Central memory CD4-positive, alpha-beta T cell (primary cell): ENCODE measurements around the gene EMID1.
A peak's percentile ranks its signal among the peaks of the same experiment; 100 is the strongest.

Source experiments
- DNase-seq: peaks from one replicate; pipeline ENCODE4 v3.0.0; 2022

Gene EMID1

DNA sequence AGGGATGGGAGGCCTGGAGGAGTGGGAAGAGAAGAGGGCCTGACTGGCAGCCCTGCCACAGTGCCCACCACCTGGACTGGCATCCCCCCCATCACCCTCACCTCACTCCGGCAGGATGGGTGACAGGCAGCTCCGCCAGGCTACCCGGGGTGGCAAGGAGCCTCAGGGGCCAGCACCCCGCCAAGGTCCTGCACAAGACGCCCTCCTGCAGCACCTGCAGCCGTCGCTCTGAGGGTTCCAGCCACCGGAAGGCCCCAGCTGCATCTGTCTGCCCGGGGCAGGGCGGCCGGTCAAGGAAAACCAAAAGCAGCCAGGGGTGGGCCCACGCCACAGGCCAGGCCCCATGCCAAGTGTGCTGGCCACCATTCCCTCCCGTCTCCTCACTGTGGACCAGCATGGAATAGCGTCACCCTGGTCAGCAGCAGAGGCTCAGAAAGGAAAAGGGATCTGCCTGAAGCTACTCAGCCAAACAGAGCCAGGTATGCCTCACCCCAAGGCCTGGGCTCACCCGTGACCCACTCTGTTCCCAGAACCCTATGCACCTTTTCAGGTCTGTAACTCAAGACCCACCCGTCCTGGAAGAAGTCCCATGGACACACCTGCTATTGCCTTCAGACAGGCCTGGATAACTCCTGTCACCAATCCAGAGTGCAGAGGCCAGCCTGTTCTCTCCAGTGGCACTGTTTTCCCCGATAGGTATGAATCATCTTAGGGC lies 55.1 kb downstream of the EMID1 start:
- DNase-seq = no peak

DNA sequence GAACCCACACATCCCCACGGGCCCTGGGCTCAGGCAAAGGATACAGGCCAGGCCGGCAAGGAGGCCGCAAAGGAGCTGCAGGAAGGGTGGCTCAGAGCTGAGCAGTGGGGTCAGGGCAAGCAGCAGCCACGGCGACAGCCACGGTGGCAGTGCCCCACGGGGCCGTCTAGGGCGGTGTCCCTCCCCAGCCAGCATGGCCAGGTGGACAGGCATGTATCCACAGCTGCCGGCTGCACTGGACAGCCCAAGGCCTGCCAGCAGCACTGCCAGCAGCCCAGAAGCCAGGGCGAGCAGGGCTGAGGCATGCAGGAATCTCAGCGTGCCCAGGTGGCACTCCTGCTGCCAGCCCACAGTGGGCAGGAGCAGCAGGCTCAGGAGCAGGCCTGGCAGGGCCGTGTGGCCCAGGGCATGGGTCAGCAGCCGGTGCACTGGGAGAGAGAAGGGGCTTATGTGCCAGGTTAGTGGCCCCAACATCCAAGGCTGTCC lies 58.1 kb downstream of the EMID1 start:
- DNase-seq = no peak

DNA sequence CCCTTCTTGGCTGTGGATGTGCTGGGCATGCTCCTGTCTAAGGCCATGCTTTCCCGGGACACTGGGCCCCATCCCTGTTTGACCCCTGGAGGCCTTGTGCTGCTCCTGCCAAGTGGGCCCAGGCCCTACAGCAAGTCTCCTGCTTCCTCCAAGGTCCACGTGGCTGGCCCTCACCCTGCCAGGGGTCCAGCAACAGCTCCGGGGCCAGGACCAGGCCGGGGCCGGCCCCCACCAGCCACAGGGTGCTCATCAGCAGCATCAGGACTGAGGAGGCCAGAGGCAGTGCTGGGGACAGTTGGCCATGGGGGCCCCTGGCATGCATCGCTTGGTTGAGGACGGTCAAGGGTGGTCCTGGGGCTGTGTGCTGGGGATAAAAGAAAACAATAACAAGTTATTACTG lies 59.6 kb downstream of the EMID1 start:
- no peak for DNase-seq

DNA sequence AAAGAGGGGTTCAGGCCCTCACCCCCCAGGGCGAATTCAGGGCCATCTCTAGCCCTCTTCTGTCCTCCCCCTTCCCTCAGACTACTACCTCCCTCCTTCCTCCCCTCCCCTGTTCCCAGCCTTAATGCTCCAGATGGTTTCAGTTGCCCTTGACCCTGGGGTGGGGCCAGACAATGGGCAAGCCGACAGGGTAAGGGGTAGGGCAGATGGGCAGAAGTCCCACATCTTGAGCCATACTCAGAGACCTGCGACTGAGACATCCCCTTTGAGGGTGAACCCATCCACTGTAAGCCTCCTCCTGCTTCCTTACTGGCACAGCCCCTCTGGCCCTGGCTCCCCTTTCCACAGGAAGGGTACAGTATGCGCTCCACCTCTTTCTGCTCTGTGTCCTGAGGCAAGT lies 60.2 kb downstream of the EMID1 start:
- DNase-seq = no peak

DNA sequence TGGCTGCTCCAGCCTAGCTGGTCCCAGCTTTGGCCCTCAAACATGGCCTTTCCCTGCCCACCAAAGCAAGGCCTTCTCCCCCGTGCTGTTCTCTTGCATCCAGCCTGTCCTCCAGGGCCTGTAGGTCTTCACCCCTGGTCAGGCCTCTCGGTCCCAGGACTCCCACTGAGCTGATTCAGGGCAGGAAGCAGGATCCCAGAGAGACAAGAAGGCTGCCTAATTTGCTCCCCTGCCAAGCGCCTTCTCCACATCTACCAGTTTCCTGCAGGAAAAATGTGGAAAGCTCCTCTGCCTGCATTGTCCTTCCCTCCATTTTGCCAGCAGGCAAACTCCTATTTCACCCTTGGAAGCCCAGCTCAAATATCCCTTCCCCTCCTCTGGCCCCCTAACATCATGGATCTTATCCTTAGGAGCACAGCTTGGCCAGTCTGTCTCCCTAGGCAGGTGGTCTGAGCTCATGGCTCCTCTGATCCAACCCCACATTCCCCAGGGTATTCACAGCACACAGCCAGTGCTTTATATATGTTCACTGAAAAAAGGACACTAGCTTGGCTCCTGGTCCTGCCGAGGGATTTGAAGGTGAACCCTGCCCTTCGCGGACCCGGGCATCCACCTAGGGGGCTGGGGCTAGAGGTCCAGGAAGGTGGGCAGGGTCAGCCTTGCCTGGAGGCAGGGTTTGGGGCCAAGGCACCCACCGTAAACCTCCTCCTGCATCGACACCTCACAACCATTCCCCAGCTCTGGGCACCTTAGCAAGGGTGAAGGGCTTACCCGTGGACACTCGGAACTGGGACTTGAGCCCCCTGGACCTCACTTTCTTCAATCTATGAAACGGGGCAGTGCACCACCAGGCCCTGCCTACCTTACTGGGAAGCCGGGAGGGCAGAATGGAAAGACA lies 61.1 kb downstream of the EMID1 start:
- no peak for DNase-seq

DNA sequence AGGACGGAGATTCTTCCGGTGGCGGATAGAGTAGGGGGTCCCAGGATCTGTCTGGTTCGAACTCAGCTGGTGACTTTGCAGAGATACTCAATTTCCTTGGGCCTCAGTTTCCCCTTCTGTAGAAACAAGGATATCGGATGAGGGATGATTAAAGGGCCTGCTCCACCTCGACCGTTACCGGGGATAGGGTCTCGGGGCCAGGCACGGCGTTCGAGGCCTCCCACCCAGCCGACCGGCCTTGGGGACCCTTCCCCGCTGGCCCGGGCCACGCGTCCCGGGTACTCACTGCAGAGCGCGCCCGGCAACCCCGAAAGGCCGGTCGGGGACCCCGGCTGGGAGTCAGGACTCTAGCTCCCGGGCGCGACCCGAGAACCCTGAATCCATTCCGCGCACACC lies 61.8 kb downstream of the EMID1 start:
- DNase-seq = no peak

DNA sequence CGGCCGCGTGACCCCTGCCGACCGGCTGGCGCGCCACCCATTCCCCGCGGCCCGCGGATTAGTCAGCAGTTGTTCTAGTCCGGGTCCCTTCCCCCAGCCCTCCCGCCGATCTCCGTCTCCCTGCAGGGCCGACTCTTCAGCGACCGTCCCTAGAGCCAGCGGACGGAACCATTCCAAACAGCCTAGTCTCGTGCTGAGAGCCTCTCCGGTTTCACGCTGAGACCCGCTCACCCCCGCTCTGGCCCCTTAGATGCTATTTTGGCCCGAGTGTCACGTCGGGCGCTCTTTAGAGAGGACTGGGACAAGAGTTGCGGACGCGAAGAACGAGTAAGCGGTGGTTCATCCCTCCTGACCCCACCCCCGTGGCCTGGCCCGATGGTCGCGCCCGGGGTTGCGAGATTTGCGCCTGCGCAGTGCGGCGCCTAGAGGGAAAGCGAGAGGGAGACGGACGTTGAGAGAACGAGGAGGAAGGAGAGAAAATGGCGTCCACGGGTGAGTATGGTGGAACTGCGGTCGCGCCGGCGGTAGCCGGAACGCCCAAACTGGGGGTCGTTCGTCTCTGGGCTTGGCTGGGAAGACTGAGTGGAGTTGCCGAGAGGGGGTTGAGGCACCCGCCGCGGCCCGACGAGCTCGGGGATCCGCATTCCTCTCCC lies 62.3 kb downstream of the EMID1 start, which contains the start of the genes EWSR1 and RHBDD3:
Gene EWSR1 (plus strand): TSS at position 411 of the 653 bp plus-strand sequence. CDS start 69 bp downstream, at position 480.
Gene RHBDD3 (minus strand): TSS at position 124 of the 653 bp plus-strand sequence. CDS start 2,355 bp downstream, outside the sequence.
- DNase-seq = peak; percentile 95

DNA sequence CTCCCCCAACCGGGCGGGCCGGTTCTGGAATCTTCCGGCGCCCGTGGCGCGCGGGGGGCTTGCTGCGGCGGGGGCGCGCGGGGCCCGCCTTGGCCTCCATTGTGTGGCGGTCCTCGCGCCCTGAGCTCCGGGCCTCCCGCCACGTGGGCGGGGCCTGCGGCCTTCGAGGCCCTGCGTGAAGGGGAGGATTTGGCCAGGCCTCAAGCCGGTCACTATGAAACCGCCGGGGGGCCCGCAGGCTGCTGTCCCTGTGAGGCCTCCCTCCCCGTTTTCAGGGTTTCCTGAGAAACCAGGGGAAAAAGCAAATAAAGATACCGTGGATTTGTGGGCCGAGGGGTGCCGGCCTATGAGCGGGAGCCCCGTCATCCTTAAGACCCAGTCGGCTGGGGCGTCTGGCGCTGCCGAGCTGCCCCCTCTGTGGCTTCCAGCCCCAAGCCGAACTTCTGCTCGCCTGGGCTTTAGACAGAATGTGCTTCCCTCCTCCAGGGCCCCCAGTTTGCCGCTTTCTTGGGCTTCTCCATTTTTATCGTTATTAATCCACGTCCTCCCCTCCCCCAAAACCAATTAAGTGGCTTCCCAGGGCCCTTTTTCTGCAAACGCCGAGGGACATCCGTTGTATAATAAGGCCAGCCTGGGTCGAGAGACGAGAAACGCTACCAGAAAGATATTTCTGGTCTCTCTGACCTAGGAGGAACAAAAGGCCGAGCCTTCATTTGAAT lies 63.0 kb downstream of the EMID1 start:
- peak; percentile 32 for DNase-seq

DNA sequence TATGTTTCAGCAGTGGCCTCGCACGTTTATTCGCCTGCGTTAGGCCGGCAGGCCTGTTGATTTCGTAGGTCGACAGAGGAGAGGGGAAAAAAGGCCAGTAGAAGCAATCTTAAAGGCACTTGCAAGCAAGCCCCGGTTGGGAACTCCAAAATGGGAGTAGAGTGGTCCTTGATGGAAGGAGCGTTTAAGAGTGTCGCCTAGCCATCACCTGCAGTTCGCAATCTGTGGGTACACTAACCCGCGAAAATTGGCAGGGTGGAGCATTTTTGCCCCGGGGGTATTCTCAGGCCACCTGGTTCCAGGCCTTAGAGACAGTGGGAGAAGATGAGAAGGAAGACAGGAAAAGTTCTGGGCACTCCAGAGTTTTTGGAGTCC lies 63.5 kb downstream of the EMID1 start:
- no peak for DNase-seq

DNA sequence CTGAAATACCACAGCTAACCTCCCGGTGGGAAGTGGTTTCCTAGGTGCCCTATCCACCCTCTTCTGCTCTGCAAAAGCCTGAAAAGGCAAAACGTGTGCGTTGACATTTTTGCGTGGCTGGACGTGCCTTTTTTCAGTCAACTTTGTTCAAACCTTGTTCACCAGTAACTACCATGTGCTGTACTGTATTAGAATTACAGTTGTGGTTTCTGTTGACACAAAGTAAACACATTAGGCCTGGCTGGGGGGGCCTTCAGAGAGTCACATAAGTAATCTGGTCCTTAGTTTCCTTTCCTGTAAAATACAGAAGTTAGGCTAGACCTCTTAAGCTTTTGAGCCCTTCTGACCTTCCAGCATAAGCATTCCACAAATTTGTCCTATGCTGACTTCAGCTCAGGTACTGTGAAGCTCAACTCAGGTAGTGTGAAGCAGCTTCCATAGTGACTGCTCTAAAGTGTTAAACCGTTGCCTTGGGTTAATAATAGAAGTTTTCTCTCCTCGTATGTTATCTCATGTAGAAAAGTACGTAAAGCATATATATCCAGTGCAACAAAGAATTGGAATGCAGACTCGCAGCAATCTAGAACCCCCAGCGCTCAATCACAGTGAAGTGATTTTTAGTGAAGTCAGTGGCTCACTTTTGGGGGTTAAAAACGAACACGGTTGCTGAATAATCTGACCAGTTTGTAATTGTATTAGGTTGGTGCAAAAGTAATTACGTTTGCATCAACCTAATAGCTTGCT lies 64.2 kb downstream of the EMID1 start:
- no peak for DNase-seq

DNA sequence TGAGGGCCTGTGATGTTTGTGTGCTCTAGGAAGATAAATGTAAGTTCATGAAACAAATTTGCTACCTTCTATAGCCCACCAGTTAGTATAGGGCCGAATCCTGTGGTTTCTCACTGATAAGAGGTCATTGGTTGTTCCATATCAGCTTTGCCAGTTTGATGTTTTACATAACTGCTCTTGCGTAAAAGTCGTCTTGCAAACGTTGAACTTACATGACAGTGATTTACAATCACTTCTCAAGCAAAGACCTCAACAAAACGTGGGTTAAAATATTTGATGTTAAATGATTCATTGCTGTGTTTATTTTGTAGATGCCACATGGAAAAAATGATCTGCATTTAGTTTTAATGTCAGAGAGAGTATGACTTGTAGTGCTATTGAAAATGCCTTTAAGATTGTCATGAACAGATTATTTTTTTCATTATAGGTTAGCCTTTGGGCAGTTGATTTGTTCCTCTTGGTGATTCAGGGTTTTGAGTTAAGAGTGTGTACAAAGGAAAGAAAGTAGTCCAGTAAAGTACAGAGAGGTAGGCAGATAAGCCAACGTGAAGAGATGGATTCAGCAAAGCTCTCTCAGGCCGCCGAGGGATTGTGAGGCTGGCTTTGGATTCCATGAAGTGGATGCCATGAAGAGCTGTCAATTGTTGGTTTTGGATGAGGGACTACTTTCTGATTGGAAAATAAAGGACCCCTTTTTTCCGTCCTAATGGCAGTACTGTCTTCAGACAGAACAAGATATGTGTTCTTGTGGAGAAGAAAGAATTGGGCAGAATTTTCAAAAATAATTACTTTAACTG lies 65.0 kb downstream of the EMID1 start:
- no peak for DNase-seq

DNA sequence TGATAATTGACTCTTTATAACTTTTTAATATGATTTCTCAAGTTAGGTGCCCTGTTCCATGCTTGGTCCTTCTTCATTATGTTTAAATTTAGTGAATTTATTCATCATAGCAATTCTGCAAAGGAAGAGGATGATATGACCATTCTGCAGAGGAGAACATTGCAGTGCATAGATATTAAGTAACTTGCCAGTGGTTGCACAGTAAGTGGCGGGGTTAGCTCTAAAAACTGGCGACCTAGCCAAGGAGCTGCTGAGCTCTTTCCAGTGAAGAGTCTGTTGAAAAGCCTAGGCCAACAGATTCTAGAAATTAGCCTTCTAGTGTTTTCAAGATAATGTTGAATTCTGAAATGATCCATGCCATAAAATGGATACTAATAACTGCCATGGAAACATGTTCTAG lies 66.9 kb downstream of the EMID1 start:
- no peak for DNase-seq

DNA sequence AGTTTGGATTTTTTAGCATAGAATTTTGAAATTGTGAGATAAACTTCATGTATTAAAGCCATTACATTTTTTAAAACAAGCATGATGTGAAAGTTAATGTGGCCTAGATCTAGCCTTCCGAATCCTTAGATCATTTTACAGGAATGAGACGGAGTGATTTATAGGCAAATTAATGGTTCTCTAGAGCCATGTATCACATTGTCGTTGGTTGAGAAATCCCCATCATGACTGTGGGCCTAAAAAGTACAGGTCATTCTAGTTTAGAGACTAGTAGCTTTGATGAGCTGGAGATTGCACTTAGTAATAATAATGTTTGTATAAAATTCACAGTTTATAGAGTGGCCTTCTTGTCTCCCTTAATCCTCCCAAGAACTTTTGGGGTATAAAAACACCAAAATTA lies 69.5 kb downstream of the EMID1 start:
- DNase-seq = no peak

DNA sequence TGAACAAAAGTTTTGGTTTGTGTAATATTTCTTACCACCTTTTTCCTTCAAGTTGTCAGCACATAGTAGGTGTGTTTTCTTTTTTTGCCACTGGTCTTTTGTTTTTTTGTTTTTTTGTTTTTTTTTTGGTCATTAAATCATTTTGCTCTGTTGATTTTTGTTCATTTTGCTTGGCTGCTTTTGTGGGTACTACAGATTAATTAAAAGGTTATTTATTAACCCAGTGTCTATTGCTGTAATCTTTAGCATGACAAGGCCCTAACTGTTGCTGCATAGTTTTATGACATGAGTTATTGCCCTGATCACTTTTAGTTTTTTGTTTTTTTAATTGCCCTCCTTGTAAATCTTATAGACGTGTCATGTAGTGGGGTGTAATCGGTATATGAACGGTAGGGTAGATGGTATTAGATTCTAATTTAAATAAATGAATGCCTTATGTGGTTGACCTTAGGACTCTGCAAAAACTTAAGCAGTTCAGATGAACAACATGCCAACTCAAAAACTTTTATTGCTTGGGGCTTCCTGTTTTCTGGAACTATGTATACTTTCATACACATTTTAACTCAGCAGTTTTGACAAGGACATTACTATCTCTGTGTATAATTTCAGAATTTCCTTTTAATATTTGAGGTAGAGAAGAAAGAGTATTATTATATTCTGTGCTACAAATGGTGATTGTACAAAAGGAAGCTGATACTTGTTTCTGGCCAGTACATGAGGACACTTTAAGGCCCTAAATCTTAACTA lies 70.3 kb downstream of the EMID1 start:
- DNase-seq = no peak

DNA sequence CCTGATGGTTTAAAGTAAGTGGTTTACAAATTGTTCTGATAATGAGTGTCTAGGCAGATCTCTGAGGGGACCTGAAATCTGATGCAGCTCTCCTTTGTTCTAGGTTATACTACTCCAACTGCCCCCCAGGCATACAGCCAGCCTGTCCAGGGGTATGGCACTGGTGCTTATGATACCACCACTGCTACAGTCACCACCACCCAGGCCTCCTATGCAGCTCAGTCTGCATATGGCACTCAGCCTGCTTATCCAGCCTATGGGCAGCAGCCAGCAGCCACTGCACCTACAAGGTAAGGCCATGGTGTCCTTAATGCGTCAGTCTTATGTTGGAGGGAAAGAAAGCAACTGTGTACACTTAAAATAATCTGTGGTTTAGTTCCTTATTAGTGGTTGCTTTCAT lies 72.2 kb downstream of the EMID1 start:
- no peak for DNase-seq

DNA sequence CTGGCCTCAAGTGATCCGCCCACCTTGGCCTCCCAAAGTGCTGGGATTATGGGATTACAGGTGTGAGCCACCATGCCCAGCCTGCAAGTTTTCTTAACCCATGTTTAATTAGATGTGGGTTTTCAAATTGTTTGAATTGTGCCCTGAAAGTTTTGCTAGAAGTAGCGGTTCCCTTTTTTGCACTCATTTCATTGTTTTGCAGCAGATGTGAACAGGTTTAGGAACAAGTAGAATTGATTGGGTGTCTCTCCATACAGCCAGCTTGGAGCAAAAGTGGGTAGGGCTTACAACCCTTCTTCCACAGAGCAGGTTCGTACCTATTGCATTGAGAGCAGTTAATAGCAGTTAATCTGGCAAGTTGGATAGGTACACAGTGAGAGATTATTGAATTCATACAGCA lies 78.5 kb downstream of the EMID1 start:
- DNase-seq = no peak

DNA sequence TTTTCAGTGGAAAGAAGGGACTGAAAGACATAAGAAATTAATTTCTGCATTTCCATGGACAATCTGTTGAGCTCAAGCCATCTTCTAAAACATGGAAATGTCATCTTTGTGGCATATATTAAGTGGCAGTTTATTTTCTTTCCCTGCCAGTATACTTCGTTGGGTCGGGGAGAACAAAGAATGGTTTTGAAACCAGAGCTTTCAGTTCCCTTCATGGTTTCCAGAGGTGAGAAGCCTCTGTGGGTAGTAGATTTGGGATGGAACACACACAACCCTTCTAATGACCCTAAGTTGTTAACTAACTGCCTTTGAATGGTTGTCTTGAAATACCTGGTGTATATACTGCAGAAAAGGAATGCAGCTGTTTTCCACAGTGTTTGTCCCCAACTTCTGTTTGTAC lies 83.1 kb downstream of the EMID1 start:
- no peak for DNase-seq

DNA sequence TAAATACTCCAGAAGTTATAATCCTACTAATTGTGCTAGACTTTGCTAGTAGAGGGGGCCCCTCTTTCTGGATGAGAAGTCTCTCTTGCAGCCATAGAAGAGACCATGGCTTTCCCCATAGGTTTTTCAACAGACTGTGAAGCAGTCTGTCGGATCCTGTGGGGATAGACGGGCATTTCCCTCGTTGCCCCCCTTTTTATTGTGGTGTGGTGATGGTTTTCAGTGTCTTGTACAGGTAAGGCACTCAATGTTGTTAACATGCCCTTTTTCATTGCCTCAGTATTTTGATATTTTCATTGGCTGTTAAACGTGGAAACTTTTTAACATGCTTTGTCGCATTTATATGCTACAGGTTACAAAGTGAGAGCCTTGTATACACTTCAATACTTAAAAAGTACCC lies 84.4 kb downstream of the EMID1 start:
- DNase-seq = no peak

DNA sequence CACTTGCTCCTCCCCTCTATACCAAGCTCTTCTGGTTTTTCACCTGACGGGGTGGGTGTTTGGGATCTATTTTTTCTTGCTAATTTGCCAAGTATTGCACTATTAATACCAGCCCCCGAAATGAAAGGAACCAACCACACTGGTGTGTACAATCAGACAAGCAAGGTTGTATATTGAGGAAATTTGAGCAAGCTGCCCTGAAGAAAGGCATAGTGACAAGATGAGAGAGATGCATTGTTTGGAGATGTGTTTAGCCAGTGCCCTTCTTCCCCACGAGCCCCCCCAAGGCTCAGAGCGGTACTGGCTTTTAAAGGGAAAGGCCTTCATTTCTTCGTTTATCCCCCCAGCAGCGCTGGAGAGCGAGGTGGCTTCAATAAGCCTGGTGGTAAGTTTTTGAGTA lies 85.5 kb downstream of the EMID1 start:
- DNase-seq = no peak

DNA sequence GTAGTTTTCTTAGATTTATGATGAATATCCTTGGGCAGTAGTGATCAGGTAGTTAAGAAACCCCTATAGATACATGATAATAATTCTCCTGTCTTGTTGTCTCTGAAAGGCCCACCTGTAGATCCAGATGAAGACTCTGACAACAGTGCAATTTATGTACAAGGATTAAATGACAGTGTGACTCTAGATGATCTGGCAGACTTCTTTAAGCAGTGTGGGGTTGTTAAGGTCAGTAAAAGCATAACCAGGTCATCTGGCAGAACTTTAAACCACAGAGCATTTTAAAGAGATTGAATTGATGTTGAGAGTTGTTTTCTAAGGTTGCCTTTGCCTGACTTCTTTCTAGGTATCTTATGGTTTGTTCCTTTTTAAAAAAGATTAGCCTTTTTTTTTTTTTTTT lies 86.7 kb downstream of the EMID1 start:
- DNase-seq = no peak
